ENCODE data around the gene GSE1.
A peak's percentile ranks its signal among the peaks of the same experiment; 100 is the strongest.

The GSE1 gene

DNA sequence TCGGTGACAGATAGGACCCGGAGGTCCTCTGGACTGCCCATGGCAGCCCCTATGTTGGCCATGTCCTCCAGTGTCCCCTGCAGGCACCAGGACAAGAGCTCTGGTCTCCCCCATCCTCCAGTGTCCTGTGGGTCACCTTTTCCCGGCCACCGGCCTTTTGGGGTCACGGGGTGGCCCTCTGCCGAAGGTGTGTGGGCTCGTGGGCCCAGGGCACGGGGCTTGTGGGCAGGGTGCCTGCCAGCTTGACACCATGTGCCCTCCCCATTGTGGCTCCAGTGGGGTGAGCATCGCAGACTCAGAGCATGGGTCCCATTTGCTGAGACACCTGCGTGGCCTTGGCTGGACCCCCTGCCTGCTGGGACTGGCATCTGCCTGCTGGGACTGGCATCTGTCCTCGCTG, 18.1 kb downstream of the GSE1 start:
- peaks cover 8% of the 10 kb centered on the region for H3K9me3 ChIP-seq (ENCODE audit: severe bottlenecking)
- DNase-seq (ENCODE audit: low spot score) (no peak), ATAC-seq (ENCODE audit: low read depth) (no peak)
- TF ChIP-seq, protein P1, sequence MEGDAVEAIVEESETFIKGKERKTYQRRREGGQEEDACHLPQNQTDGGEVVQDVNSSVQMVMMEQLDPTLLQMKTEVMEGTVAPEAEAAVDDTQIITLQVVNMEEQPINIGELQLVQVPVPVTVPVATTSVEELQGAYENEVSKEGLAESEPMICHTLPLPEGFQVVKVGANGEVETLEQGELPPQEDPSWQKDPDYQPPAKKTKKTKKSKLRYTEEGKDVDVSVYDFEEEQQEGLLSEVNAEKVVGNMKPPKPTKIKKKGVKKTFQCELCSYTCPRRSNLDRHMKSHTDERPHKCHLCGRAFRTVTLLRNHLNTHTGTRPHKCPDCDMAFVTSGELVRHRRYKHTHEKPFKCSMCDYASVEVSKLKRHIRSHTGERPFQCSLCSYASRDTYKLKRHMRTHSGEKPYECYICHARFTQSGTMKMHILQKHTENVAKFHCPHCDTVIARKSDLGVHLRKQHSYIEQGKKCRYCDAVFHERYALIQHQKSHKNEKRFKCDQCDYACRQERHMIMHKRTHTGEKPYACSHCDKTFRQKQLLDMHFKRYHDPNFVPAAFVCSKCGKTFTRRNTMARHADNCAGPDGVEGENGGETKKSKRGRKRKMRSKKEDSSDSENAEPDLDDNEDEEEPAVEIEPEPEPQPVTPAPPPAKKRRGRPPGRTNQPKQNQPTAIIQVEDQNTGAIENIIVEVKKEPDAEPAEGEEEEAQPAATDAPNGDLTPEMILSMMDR (IDR thresholded peaks at IDR 0.05; ENCODE audit: poor library complexity, severe bottlenecking) = no peak
- H3K27me3 ChIP-seq (ENCODE audit: insufficient read depth, poor library complexity, severe bottlenecking) = no peaks in the 10 kb centered on the region
- H3K4me3 ChIP-seq (ENCODE audit: severe bottlenecking) = no peak overlapping the region
- peaks cover 7% of the 10 kb centered on the region; the same call in 1 of the 2 replicates for H3K36me3 ChIP-seq (ENCODE audit: low read depth)
- H3K4me1 ChIP-seq (ENCODE audit: insufficient read depth, poor library complexity, severe bottlenecking) = peaks cover 13% of the 10 kb centered on the region
- no peak overlapping the region for H3K27ac ChIP-seq (ENCODE audit: poor library complexity, severe bottlenecking)

DNA sequence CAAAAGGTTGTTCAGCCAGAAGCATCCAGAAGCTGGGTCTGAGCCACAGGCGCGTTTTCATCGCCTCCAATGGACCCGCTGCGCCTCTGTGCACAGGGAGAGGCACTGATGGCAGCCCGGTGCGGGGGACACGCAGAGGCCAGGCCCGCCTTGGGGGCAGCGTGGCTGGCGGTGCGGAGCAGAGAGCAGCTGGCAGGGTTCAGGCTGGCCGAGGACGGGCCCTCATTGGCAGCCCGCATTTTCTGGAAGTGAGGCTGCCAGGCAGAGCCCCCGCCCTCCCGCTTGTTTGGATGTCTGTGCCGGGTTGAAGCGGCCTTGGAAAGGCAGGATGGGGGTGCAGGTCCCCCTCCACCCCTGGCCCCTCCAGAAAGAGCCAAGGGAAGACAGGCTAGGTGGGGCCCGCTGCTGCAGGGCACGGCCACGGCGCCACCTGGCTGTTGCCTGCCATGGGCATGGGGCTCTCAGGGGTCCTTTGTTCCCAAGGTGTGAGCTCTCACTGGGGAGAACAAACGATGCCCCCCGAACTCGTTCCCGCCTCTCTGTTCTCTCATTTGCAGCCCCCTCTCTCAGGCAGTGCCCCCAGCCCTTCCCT, 18.8 kb downstream of the GSE1 start:
- no peak for DNase-seq (ENCODE audit: low spot score)
- ATAC-seq (ENCODE audit: low read depth) = no peak
- Histone ChIP-seq H3K27ac (ENCODE audit: poor library complexity, severe bottlenecking) (no peak overlapping the region), H3K9me3 (ENCODE audit: severe bottlenecking) (peaks cover 8% of the 10 kb centered on the region), H3K4me1 (ENCODE audit: insufficient read depth, poor library complexity, severe bottlenecking) (peaks cover 13% of the 10 kb centered on the region), H3K27me3 (ENCODE audit: insufficient read depth, poor library complexity, severe bottlenecking) (no peaks in the 10 kb centered on the region), H3K4me3 (ENCODE audit: severe bottlenecking) (no peak overlapping the region), H3K36me3 (ENCODE audit: low read depth) (peaks cover 7% of the 10 kb centered on the region; the same call in 1 of the 2 replicates)
- TF ChIP-seq, protein P1 (IDR thresholded peaks at IDR 0.05; ENCODE audit: poor library complexity, severe bottlenecking) = peak; percentile 19

DNA sequence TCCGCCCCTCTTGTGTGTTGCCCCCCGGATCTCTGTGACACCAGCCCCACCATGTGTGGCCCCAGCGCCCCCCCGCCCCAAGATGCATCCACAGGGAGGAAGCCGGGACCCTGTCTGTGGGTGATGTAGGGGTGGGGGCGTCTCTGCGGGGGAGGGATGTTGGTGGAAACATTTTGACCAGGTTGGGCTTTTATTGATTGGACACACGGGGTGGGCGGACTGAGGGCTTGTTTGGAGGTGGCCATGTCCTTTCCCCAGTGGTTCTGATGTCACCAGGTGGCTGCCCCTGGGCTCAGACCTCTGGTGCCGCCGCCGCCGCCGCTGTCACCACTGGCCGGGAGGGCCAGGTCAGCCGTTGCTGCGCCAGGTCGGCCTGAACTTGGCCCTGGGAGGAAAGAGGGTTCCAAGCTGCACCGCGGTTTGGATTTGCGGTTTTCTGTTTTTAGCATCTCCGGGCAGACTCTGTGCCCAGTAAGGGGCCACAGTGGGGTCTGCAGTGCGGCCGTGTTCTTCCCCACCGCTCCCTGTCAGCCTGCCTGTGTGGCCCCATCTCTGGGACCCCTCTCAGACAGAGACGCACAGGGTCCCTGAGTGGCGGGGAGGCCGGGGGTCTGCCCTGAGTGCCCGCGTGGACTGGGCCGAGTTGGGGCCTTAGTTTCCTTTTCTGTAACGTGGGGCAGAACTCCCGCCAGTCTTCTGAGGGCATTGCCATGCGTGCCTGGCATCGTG, 19.8 kb downstream of the GSE1 start:
- no peak overlapping the region for H3K4me3 ChIP-seq (ENCODE audit: severe bottlenecking)
- H3K4me1 ChIP-seq (ENCODE audit: insufficient read depth, poor library complexity, severe bottlenecking) = peaks cover 13% of the 10 kb centered on the region
- ATAC-seq (ENCODE audit: low read depth) (no peak), DNase-seq (ENCODE audit: low spot score) (no peak)
- TF ChIP-seq, protein P1 (IDR thresholded peaks at IDR 0.05; ENCODE audit: poor library complexity, severe bottlenecking) = no peak
- H3K9me3 ChIP-seq (ENCODE audit: severe bottlenecking) = peaks cover 8% of the 10 kb centered on the region
- peaks cover 7% of the 10 kb centered on the region; the same call in 1 of the 2 replicates for H3K36me3 ChIP-seq (ENCODE audit: low read depth)
- no peaks in the 10 kb centered on the region for H3K27me3 ChIP-seq (ENCODE audit: insufficient read depth, poor library complexity, severe bottlenecking)
- H3K27ac ChIP-seq (ENCODE audit: poor library complexity, severe bottlenecking) = no peak overlapping the region

DNA sequence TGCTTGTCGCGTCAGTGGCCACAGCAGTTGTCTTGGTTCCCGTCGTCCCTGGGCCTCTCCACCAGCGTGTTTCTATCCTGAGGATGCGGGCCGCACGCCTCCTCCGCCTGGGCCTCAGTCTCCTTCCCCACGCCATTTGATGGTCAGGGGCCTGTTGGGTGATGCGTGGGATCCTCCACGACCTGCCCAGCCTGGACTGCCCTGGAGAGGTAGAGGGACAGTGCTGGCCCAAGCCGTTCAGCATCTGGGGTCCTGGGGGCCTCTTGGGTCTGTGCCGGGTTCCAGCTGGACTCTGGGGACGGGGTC, 20.3 kb downstream of the GSE1 start:
- Histone ChIP-seq H3K4me1 (ENCODE audit: insufficient read depth, poor library complexity, severe bottlenecking) (peaks cover 13% of the 10 kb centered on the region), H3K4me3 (ENCODE audit: severe bottlenecking) (no peak overlapping the region), H3K36me3 (ENCODE audit: low read depth) (peaks cover 7% of the 10 kb centered on the region; the same call in 1 of the 2 replicates)

More for the DNA sequence above, 20.3 kb downstream of the GSE1 start:
- no peaks in the 10 kb centered on the region for H3K27me3 ChIP-seq (ENCODE audit: insufficient read depth, poor library complexity, severe bottlenecking)
- no peak for DNase-seq (ENCODE audit: low spot score)
- TF ChIP-seq, protein P1 (IDR thresholded peaks at IDR 0.05; ENCODE audit: poor library complexity, severe bottlenecking) = no peak
- H3K27ac ChIP-seq (ENCODE audit: poor library complexity, severe bottlenecking) = no peak overlapping the region
- no peak for ATAC-seq (ENCODE audit: low read depth)
- H3K9me3 ChIP-seq (ENCODE audit: severe bottlenecking) = peaks cover 8% of the 10 kb centered on the region

Measured in RWPE2 (cell line).